ENCODE measurements around the gene VPS52.
"Not testable (repeated sequence)": the region's sequence is repeated elsewhere in the genome, so short reads cannot be mapped to it uniquely, and the experiment has no call there.

VPS52 gene

GRCh38 chr6:33305052-33305451 lies 33.4 kb upstream of the VPS52 start:
- DNase-seq (ENCODE audit: low read depth), result no peak

GRCh38 chr6:33304216-33304615 lies 32.5 kb upstream of the VPS52 start:
- no peak for DNase-seq (ENCODE audit: low read depth)

GRCh38 chr6:33301877-33302276 lies 30.2 kb upstream of the VPS52 start:
- no peak for DNase-seq (ENCODE audit: low read depth)

- peak; percentile 88 for DNase-seq (ENCODE audit: low read depth)
These were observed 27.7 kb upstream of the VPS52 start for GRCh38 chr6:33299237-33299944.

- peak; percentile 60 for DNase-seq (ENCODE audit: low read depth)
These were observed 27.1 kb upstream of the VPS52 start, which contains the start of gene RGL2 for GRCh38 chr6:33298773-33299236. Gene RGL2 (minus strand): TSS chr6:33298942. CDS start chr6:33298610, 332 bp downstream.

GRCh38 chr6:33297956-33298772 lies 26.5 kb upstream of the VPS52 start:
- peak; percentile 91 for DNase-seq (ENCODE audit: low read depth)

GRCh38 chr6:33297406-33297955 lies 25.8 kb upstream of the VPS52 start:
- no peak for DNase-seq (ENCODE audit: low read depth)

GRCh38 chr6:33296797-33297405 lies 25.2 kb upstream of the VPS52 start:
- no peak for DNase-seq (ENCODE audit: low read depth)

- DNase-seq (ENCODE audit: low read depth), result no peak
These were observed 24.1 kb upstream of the VPS52 start for GRCh38 chr6:33295621-33296369.

GRCh38 chr6:33294086-33294823 lies 22.6 kb upstream of the VPS52 start:
- no peak for DNase-seq (ENCODE audit: low read depth)

GRCh38 chr6:33292996-33293682 lies 21.5 kb upstream of the VPS52 start:
- DNase-seq (ENCODE audit: low read depth), result no peak

GRCh38 chr6:33290459-33290858 lies 18.8 kb upstream of the VPS52 start:
- DNase-seq (ENCODE audit: low read depth), result no peak

- no peak for DNase-seq (ENCODE audit: low read depth)
These were observed 18.2 kb upstream of the VPS52 start for GRCh38 chr6:33289784-33290315.

- peak; percentile 87 for DNase-seq (ENCODE audit: low read depth)
These were observed 17.5 kb upstream of the VPS52 start, which contains the start of the genes PFDN6 and WDR46 for GRCh38 chr6:33288921-33289783. Gene PFDN6 (plus strand): TSS chr6:33289601. CDS start chr6:33289857, 256 bp downstream. Gene WDR46 (minus strand): TSS chr6:33289239. CDS start chr6:33289170, 69 bp downstream.

- no peak for DNase-seq (ENCODE audit: low read depth)
These were observed 16.7 kb upstream of the VPS52 start for GRCh38 chr6:33288141-33288920.

GRCh38 chr6:33286946-33287914 lies 15.6 kb upstream of the VPS52 start:
- DNase-seq (ENCODE audit: low read depth), result no peak

- not testable (repeated sequence) for DNase-seq (ENCODE audit: low read depth)
These were observed 13.5 kb upstream of the VPS52 start for GRCh38 chr6:33285214-33285613.

Measured in stromal cell of bone marrow (primary cell).